ENCODE results near the gene LETMD1.

DNA sequence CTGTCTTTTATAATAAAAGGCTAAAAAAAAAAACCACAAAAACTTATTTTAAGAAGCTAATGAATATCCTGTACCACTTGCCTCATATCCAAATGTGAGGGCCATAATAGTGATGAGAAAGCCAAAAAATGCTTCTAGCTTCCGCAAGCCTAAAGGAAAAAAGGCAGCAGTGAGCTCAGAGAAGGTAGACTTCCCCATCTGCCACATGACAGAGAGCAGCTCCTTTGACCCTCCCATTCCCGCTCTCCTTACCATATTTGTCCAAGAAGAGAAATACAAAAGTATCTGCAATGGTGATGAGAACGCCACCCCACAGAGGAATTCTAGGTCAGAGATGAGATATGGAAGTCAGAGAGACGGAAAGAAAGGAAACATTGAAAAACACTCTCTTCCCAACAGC is 49.0 kb upstream of the LETMD1 start:
- TF ChIP-seq GATA2 (IDR thresholded peaks at IDR 0.05; ENCODE audit: low read depth, low read length) (no peak), GATA3 (IDR thresholded peaks at IDR 0.05; ENCODE audit: low read depth, low read length) (no peak)

Measured in SH-SY5Y (cell line).